A673 (cell line): ENCODE results near the gene TERB1.

ENCODE experiments used
- CTCF ChIP-seq: fragments of 300-800, 200-600 bp; sonication (generic); conservative IDR thresholded peaks from 2 replicates; pipeline ENCODE4 v1.5.1; 2017; ENCODE audit warnings: low read depth, mild to moderate bottlenecking, antibody characterized with exemption, low read length, moderate library complexity, mixed read lengths
- EZH2 ChIP-seq: fragments of 200-600 bp; sonication (generic); IDR thresholded peaks from 2 replicates; pipeline ENCODE4 v1.6.1; 2017; ENCODE audit warnings: borderline replicate concordance, low read depth, mild to moderate bottlenecking, mixed read lengths, antibody characterized with exemption, low read length; ENCODE audit not compliant: poor library complexity, severe bottlenecking

- TF ChIP-seq CTCF (peak; percentile 96), EZH2 (no peak)
Measured at GRCh38 chr16:66830422-66831404, 29.3 kb upstream of the TERB1 start, which contains the start of gene NAE1.
